ENCODE data around the gene DGKH.

Gene DGKH

GRCh38 chr13:42099962-42100675, 51.7 kb downstream of the DGKH start:
- no peak overlapping the region for H2BK120ac ChIP-seq (ENCODE audit: low read depth, low read length)
- no peaks in the 10 kb centered on the region for H3K79me1 ChIP-seq (ENCODE audit: low read depth, low read length)
- no peaks in the 10 kb centered on the region for H3K27me3 ChIP-seq (ENCODE audit: control insufficient read depth in 3 of 3, insufficient read depth in 3 of 3, low read depth in 1 of 3, low read length in 3 of 3)
- H3K23ac ChIP-seq (ENCODE audit: low read depth, low read length, poor library complexity): no peak overlapping the region
- H2AFZ ChIP-seq (ENCODE audit: low read length): no peak overlapping the region
- H3K9me3 ChIP-seq (replicated peaks in 1 of 2; ENCODE audit: control insufficient read depth in 2 of 2, insufficient read depth in 1 of 2, low read depth in 1 of 2, low read length in 2 of 2): peaks cover 0 to 12% of the 10 kb centered on the region in 2 donors
- no peak overlapping the region for H4K8ac ChIP-seq (ENCODE audit: low read depth, low read length)
- no peak overlapping the region for H3K27ac ChIP-seq (replicated peaks; ENCODE audit: low read length)
- H3K4ac ChIP-seq (ENCODE audit: low read length): no peak overlapping the region
- H3K4me3 ChIP-seq (ENCODE audit: low read length in 2 of 2): no peak overlapping the region
- H3K36me3 ChIP-seq (replicated peaks in 1 of 2; ENCODE audit: control insufficient read depth in 2 of 2, insufficient read depth in 2 of 2, low read length in 2 of 2): no peaks in the 10 kb centered on the region
- no peak overlapping the region for H3K14ac ChIP-seq (ENCODE audit: low read length)
- no peak overlapping the region for H2AK5ac ChIP-seq (ENCODE audit: low read depth, low read length)
- DNase-seq (ENCODE audit: low spot score): no peak
- no peak overlapping the region for H2BK15ac ChIP-seq (ENCODE audit: low read length)
- H2BK12ac ChIP-seq (ENCODE audit: low read length): no peak overlapping the region
- H4K91ac ChIP-seq (ENCODE audit: low read depth, low read length, poor library complexity): no peak overlapping the region
- no peak overlapping the region for H2BK5ac ChIP-seq (ENCODE audit: low read length)
- H3K9ac ChIP-seq (ENCODE audit: low read depth, low read length, poor library complexity): no peak overlapping the region
- H3K4me1 ChIP-seq (ENCODE audit: control insufficient read depth in 2 of 2, insufficient read depth in 1 of 2, low read depth in 1 of 2, low read length in 2 of 2): no peaks in the 10 kb centered on the region
- WGBS, 2 donors (ENCODE audit: extremely low coverage in 2 of 2, insufficient read length in 2 of 2, insufficient replicate concordance in 1 of 2): no CpG with 5 or more reads among the region's 9 CpGs
- H3K4me2 ChIP-seq (ENCODE audit: insufficient read depth, low read length, poor library complexity, severe bottlenecking): no peak overlapping the region
- no peak overlapping the region for H3K18ac ChIP-seq (ENCODE audit: low read length)

- Histone ChIP-seq H2AFZ (ENCODE audit: low read length) (no peak overlapping the region), H2AK5ac (ENCODE audit: low read depth, low read length) (no peak overlapping the region), H4K91ac (ENCODE audit: low read depth, low read length, poor library complexity) (no peak overlapping the region), H2BK5ac (ENCODE audit: low read length) (no peak overlapping the region), H3K36me3 (replicated peaks in 1 of 2; ENCODE audit: control insufficient read depth in 2 of 2, insufficient read depth in 2 of 2, low read length in 2 of 2) (no peaks in the 10 kb centered on the region), H3K23ac (ENCODE audit: low read depth, low read length, poor library complexity) (no peak overlapping the region), H2BK12ac (ENCODE audit: low read length) (no peak overlapping the region), H3K9me3 (replicated peaks in 1 of 2; ENCODE audit: control insufficient read depth in 2 of 2, insufficient read depth in 1 of 2, low read depth in 1 of 2, low read length in 2 of 2) (peaks cover 0 to 12% of the 10 kb centered on the region in 2 donors), H3K18ac (ENCODE audit: low read length) (no peak overlapping the region), H3K14ac (ENCODE audit: low read length) (no peak overlapping the region), H3K4me3 (ENCODE audit: low read length in 2 of 2) (no peak overlapping the region), H3K27ac (replicated peaks; ENCODE audit: low read length) (no peak overlapping the region), H3K79me1 (ENCODE audit: low read depth, low read length) (no peaks in the 10 kb centered on the region), H3K4ac (ENCODE audit: low read length) (no peak overlapping the region), H4K8ac (ENCODE audit: low read depth, low read length) (no peak overlapping the region), H3K9ac (ENCODE audit: low read depth, low read length, poor library complexity) (no peak overlapping the region), H2BK15ac (ENCODE audit: low read length) (no peak overlapping the region), H2BK120ac (ENCODE audit: low read depth, low read length) (no peak overlapping the region), H3K27me3 (ENCODE audit: control insufficient read depth in 3 of 3, insufficient read depth in 3 of 3, low read depth in 1 of 3, low read length in 3 of 3) (no peaks in the 10 kb centered on the region), H3K4me1 (ENCODE audit: control insufficient read depth in 2 of 2, insufficient read depth in 1 of 2, low read depth in 1 of 2, low read length in 2 of 2) (no peaks in the 10 kb centered on the region), H3K4me2 (ENCODE audit: insufficient read depth, low read length, poor library complexity, severe bottlenecking) (no peak overlapping the region)
- DNase-seq (ENCODE audit: low spot score): no peak
- WGBS, 2 donors (ENCODE audit: extremely low coverage in 2 of 2, insufficient read length in 2 of 2, insufficient replicate concordance in 1 of 2): no CpG with 5 or more reads among the region's 3 CpGs
Observed at GRCh38 chr13:42100960-42101359, 52.5 kb downstream of the DGKH start.

GRCh38 chr13:42101821-42102585, 53.6 kb downstream of the DGKH start:
- Histone ChIP-seq H3K27me3 (ENCODE audit: control insufficient read depth in 3 of 3, insufficient read depth in 3 of 3, low read depth in 1 of 3, low read length in 3 of 3) (no peaks in the 10 kb centered on the region), H3K23ac (ENCODE audit: low read depth, low read length, poor library complexity) (no peak overlapping the region), H3K79me1 (ENCODE audit: low read depth, low read length) (no peaks in the 10 kb centered on the region), H3K4ac (ENCODE audit: low read length) (no peak overlapping the region), H2BK5ac (ENCODE audit: low read length) (no peak overlapping the region), H3K36me3 (replicated peaks in 1 of 2; ENCODE audit: control insufficient read depth in 2 of 2, insufficient read depth in 2 of 2, low read length in 2 of 2) (no peaks in the 10 kb centered on the region), H2AFZ (ENCODE audit: low read length) (no peak overlapping the region), H3K4me1 (ENCODE audit: control insufficient read depth in 2 of 2, insufficient read depth in 1 of 2, low read depth in 1 of 2, low read length in 2 of 2) (peaks cover under 1 to 8% of the 10 kb centered on the region in 2 donors), H3K9me3 (replicated peaks in 1 of 2; ENCODE audit: control insufficient read depth in 2 of 2, insufficient read depth in 1 of 2, low read depth in 1 of 2, low read length in 2 of 2) (peaks cover 0 to 9% of the 10 kb centered on the region in 2 donors), H2BK12ac (ENCODE audit: low read length) (no peak overlapping the region), H4K8ac (ENCODE audit: low read depth, low read length) (no peak overlapping the region), H4K91ac (ENCODE audit: low read depth, low read length, poor library complexity) (no peak overlapping the region), H2BK120ac (ENCODE audit: low read depth, low read length) (no peak overlapping the region), H3K4me3 (ENCODE audit: low read length in 2 of 2) (no peak overlapping the region), H3K4me2 (ENCODE audit: insufficient read depth, low read length, poor library complexity, severe bottlenecking) (no peak overlapping the region), H2BK15ac (ENCODE audit: low read length) (no peak overlapping the region), H3K18ac (ENCODE audit: low read length) (no peak overlapping the region), H2AK5ac (ENCODE audit: low read depth, low read length) (no peak overlapping the region), H3K9ac (ENCODE audit: low read depth, low read length, poor library complexity) (no peak overlapping the region), H3K14ac (ENCODE audit: low read length) (no peak overlapping the region), H3K27ac (replicated peaks; ENCODE audit: low read length) (no peak overlapping the region)
- whole genome bisulfite sequencing, 2 donors (ENCODE audit: extremely low coverage in 2 of 2, insufficient read length in 2 of 2, insufficient replicate concordance in 1 of 2): no CpG with 5 or more reads among the region's 3 CpGs
- no peak for DNase-seq (ENCODE audit: low spot score)

Measured in neuronal stem cell (in vitro differentiated cells).